Thoracic aorta (tissue), 2 donors: ENCODE data around the gene HLA-DQA1. TPM values are rescaled to one million over a fixed set of nuclear protein-coding genes. Genes with fewer than 3 reads are reported as not detected.

Experiments
- ATAC-seq: fragments of 150-250 bp; one replicate; pipeline ENCODE4 v1.8.0; 2017; ENCODE audit warnings: low read depth; ENCODE audit not compliant: insufficient number of reproducible peaks, low FRiP score
- DNase-seq: peaks from one replicate; pipeline ENCODE4 v3.0.0-alpha.2; 2020; ENCODE audit warnings: low spot score
- H3K27ac ChIP-seq, 2 donors: fragments of 200-600 bp; sonication (generic); 1 replicate in 1 of 2; 2 replicates in 1 of 2; pipeline ENCODE4 v1.5.1; 2016; ENCODE audit warnings: mild to moderate bottlenecking in 2 of 2, moderate library complexity in 2 of 2
- H3K27me3 ChIP-seq: fragments of 200-600 bp; sonication (generic); replicated peaks from 2 replicates; pipeline ENCODE4 v1.6.0; 2016; ENCODE audit warnings: mild to moderate bottlenecking; ENCODE audit not compliant: insufficient read depth
- H3K36me3 ChIP-seq: fragments of 200-600 bp; sonication (generic); one replicate; pipeline ENCODE4 v1.5.1; 2016
- H3K4me1 ChIP-seq, 2 donors: fragments of 200-600 bp; sonication (generic); 1 replicate in 1 of 2; 2 replicates in 1 of 2; pipeline versions ENCODE4 v1.5.1 to v1.6.0; 2016; ENCODE audit warnings: low read depth in 2 of 2, mild to moderate bottlenecking in 1 of 2; ENCODE audit not compliant: control insufficient read depth in 1 of 2
- H3K4me3 ChIP-seq: fragments of 200-600 bp; sonication (generic); 2 replicates; pipeline ENCODE4 v1.5.1; 2016; ENCODE audit warnings: mild to moderate bottlenecking
- H3K9me3 ChIP-seq: fragments of 200-600 bp; sonication (generic); 2 replicates; pipeline ENCODE4 v1.5.1; 2016
- total RNA-seq, 2 donors: library from RNA; depleted of rRNA; stranded (reverse); fragments of >200 nt; gene quantifications; one replicate each; pipeline versions ENCODE4 v1.1.0 to v1.2.3, GENCODE V29; 2016
- TF ChIP-seq, protein P1 (sequence below): fragments of 200-600 bp; sonication (generic); IDR thresholded peaks from one replicate; pipeline ENCODE4 v1.5.1; 2019; ENCODE audit warnings: antibody characterized with exemption

Gene HLA-DQA1
- total RNA-seq, 2 donors from 2014 or later = 4.5 to 24.4 TPM

DNA sequence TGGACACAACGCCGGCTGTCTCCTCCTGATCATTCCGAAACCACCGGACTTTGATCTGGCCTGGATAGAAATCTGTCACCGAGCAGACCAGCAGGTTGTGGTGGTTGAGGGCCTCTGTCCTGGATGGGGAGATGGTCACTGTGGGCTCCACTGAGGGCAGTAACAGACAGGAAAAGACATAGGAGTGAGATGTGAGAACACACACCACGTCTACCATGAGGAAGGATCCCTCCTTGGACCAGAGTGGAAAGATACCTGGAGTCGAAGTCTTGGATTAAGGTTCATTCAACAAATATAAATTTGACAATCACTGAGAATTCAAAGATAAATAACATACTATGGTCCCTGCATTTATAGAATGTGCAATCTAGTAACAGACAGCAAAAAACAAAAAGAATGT is 24.9 kb downstream of the HLA-DQA1 start:
- TF ChIP-seq, protein P1, sequence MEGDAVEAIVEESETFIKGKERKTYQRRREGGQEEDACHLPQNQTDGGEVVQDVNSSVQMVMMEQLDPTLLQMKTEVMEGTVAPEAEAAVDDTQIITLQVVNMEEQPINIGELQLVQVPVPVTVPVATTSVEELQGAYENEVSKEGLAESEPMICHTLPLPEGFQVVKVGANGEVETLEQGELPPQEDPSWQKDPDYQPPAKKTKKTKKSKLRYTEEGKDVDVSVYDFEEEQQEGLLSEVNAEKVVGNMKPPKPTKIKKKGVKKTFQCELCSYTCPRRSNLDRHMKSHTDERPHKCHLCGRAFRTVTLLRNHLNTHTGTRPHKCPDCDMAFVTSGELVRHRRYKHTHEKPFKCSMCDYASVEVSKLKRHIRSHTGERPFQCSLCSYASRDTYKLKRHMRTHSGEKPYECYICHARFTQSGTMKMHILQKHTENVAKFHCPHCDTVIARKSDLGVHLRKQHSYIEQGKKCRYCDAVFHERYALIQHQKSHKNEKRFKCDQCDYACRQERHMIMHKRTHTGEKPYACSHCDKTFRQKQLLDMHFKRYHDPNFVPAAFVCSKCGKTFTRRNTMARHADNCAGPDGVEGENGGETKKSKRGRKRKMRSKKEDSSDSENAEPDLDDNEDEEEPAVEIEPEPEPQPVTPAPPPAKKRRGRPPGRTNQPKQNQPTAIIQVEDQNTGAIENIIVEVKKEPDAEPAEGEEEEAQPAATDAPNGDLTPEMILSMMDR = no peak
- H3K27me3 ChIP-seq = no peaks in the 10 kb centered on the region
- H3K4me3 ChIP-seq = no peak overlapping the region
- DNase-seq = no peak
- H3K9me3 ChIP-seq = no peaks in the 10 kb centered on the region
- ATAC-seq = no peak
- H3K27ac ChIP-seq = no peak overlapping the region
- no peaks in the 10 kb centered on the region for H3K36me3 ChIP-seq
- H3K4me1 ChIP-seq = no peaks in the 10 kb centered on the region

DNA sequence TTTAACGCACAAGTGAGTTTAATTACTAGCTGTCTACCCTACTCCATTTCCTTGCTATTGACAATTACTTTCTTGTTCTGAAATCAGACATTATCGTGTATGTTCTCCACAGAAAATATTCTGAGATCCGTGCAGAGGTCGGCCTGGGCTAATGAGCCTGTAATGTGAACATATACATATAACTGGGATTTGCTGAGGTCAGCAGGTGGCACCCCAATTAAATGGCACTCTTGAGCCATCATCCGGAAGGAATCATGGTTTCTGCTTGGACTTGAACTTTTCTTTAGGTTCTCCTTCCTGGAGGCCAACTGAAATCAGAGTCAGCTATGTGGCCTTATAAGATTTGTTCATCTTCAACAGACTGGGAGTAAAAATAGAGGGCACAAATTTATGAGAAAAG is 25.6 kb downstream of the HLA-DQA1 start:
- Histone ChIP-seq H3K4me1 (no peaks in the 10 kb centered on the region), H3K27me3 (no peaks in the 10 kb centered on the region), H3K9me3 (no peaks in the 10 kb centered on the region), H3K27ac (no peak overlapping the region), H3K36me3 (no peaks in the 10 kb centered on the region), H3K4me3 (no peak overlapping the region)
- ATAC-seq (no peak), DNase-seq (no peak)
- TF ChIP-seq, protein P1 = no peak

DNA sequence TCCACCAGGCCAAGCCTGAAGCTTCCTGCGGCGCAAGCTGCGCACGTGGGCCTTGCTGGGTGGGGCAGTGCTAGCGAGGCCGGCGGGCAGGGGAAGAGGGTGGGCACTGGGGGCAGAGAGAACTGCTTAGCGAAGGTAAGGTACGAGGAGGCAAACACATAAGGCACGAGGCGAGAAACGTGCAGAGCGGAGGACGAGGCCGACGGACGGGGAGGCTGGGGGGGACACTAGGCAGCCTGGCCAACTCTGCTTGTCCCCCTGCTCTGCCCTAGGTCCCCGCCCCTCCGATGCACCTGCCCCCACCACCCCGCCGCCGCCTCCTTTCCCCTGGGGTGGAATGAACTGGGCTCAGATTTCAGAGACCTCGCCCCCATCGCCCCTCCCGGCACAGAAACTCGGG is 27.1 kb downstream of the HLA-DQA1 start:
- Histone ChIP-seq H3K36me3 (no peaks in the 10 kb centered on the region), H3K27ac (no peak overlapping the region), H3K4me1 (no peaks in the 10 kb centered on the region), H3K4me3 (no peak overlapping the region), H3K9me3 (no peaks in the 10 kb centered on the region), H3K27me3 (no peaks in the 10 kb centered on the region)
- TF ChIP-seq, protein P1 = no peak
- no peak for DNase-seq
- ATAC-seq = no peak

DNA sequence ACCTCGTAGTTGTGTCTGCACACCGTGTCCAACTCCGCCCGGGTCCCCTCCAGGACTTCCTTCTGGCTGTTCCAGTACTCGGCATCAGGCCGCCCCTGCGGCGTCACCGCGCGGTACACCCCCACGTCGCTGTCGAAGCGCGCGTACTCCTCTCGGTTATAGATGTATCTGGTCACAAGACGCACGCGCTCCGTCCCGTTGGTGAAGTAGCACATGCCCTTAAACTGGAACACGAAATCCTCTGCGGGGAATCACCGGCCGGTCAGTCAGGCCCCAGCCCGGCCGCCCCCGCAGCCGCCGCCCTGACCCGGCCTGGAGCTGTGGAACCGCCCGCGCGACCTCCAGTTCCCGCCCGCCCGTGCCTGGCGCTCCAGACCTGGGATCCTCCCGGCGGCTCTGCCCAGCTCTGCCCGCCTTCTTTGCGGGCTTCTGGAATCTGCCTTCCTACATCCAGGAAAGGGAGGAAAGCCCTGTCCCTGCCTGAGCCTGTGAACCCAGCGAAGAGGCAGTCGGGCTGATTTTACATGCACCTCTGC is 27.7 kb downstream of the HLA-DQA1 start:
- H3K4me3 ChIP-seq = no peak overlapping the region
- H3K27me3 ChIP-seq = no peaks in the 10 kb centered on the region
- H3K9me3 ChIP-seq = no peaks in the 10 kb centered on the region
- ATAC-seq (no peak), DNase-seq (no peak)
- TF ChIP-seq, protein P1 = no peak
- no peaks in the 10 kb centered on the region for H3K4me1 ChIP-seq
- H3K27ac ChIP-seq = no peak overlapping the region
- no peaks in the 10 kb centered on the region for H3K36me3 ChIP-seq

DNA sequence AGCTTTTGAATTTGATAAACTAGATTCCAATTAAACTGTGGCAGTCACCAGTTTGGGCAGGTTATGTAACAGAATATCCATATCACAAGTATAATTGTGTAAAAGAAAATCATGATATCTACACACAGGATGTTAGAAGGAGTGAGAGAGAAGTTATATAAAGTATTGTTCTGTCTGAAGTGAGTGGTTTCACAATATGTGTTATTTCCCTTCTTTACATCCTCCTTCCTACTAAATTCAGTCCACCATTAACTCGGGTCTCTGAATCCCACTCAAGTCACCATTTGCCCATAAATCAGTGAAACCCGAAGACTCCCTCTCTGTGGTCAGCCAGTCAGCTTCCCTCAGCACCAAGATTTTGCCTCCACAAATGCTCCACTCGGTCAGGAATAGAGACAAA is 28.5 kb downstream of the HLA-DQA1 start:
- no peak overlapping the region for H3K4me3 ChIP-seq
- DNase-seq (no peak), ATAC-seq (no peak)
- no peak overlapping the region for H3K27ac ChIP-seq
- no peaks in the 10 kb centered on the region for H3K36me3 ChIP-seq
- TF ChIP-seq, protein P1 = no peak
- H3K4me1 ChIP-seq = no peaks in the 10 kb centered on the region
- H3K27me3 ChIP-seq = no peaks in the 10 kb centered on the region
- H3K9me3 ChIP-seq = no peaks in the 10 kb centered on the region
